ENCODE results near the gene FOXO3.
"Not testable (repeated sequence)": the region's sequence is repeated elsewhere in the genome, so short reads cannot be mapped to it uniquely, and the experiment has no call there.

FOXO3 gene

DNA sequence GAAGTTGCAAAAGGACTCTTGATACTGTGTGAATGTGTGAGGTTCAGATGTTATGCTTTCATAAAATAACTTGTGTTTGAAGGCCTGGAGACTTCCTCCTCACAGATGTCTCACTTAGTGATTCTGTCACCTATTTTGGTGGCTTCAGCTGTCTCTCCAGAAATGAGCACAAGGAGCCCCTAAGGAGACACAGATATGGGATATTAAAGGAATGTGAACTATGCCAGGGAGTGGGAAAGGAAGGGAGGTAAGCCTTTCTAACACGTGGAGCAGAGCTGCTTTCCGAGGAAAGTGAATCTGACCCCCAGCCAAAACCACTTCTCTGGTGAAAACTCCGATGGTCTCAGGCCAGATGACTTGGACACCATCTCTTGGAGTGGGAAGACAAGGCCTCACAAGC lies 10.5 kb upstream of the FOXO3 start:
- in situ Hi-C loops (cut with MboI; ENCODE audit: low sequenced_read_pairs) = no loop called here

DNA sequence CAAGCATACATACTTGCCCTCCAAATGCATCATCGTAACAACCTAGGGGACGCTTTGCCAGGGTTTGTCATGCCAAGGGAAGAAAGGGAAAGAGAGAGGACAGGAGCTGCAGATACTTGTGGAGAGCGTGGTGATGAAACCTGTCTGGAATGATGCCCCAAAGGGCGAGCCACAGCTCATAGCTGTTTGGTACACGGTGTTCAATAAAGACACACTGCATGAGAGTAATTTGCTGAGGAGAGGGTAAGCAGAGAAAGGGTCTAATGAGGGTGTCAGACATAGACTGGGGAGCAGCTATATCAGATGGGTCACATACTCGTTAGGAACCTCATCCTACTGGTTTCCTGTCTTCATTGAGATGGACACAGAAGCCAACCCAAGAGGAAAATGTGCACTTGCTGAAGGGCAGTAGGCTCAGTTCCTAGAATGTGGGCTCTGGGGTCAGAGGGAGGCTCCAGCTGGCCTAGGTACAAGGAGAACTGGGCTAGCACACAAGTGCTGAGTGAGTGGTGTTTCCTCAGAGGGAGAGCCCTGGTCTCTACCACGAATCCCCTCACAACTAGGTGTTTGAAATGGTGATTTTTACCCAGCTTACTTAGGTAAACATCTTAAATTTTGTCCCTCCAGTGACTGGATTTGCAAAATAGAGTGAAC lies 5.2 kb upstream of the FOXO3 start:
- in situ Hi-C loops (cut with MboI; ENCODE audit: low sequenced_read_pairs) = no loop called here

DNA sequence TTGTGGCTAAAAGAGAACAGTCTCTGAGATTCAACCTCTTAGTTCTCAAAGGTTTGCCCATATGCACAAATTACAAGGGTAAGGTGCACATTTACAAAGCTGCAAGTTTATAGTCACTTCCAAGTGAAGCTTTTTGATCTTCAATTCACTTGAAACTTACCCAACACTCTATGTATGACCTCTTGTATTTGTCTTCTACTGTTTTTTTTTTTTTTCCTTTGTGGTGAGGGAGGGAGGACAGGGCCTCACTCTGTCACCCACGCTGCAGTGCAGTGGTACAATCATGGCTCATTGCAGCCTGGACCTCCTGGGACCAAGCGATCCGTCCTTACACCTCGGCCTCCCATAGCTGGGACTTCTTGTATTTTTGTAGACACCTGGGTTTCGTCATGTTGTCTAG lies 4.5 kb upstream of the FOXO3 start:
- in situ Hi-C loops (cut with MboI; ENCODE audit: low sequenced_read_pairs) = no loop called here

GRCh38 chr6:108556866-108557493 lies 3.7 kb upstream of the FOXO3 start:
- in situ Hi-C loops (cut with MboI; ENCODE audit: low sequenced_read_pairs) = no loop called here

GRCh38 chr6:108557494-108558371 lies 3.0 kb upstream of the FOXO3 start:
- in situ Hi-C loops (cut with MboI; ENCODE audit: low sequenced_read_pairs) = no loop called here

DNA sequence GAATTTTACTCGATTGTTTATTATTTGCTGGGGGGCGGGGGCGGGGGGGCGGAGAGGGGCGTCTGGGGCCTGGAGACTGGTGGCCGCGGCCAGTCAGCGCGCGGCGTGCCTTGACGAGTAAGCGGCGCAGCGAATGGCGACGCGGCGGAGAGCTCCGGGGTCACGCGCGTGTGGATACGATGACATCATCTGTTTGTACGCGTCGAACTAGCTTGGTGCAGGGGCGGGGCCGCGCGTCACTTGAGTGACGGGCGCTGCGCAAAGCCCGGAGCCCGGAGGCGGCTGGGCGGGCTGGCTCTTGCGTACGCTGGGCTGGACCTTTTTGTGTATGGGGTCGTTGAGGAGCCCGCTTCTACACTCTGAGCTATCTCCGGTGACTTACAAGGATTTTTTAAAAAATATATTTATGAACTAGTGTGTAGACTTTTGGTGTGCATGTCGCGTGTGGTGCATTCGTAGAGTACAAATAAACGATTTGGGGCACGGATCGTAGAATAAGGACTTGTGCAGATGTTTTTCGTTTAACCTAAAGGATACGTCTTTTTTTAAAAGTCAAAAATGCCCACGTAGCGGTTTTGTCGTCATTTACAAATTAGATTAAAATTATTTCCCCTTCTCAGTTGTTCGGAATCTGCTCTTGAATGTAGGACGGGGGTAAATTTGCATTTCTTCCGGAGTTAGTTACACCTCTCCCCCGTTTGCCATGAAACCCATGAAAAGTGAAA lies 2.2 kb upstream of the FOXO3 start:
- in situ Hi-C loops (cut with MboI; ENCODE audit: low sequenced_read_pairs) = no loop called here

- in situ Hi-C loops (cut with MboI; ENCODE audit: low sequenced_read_pairs) = no loop called here
Measured at GRCh38 chr6:108559097-108559883, 1.4 kb upstream of the FOXO3 start.

DNA sequence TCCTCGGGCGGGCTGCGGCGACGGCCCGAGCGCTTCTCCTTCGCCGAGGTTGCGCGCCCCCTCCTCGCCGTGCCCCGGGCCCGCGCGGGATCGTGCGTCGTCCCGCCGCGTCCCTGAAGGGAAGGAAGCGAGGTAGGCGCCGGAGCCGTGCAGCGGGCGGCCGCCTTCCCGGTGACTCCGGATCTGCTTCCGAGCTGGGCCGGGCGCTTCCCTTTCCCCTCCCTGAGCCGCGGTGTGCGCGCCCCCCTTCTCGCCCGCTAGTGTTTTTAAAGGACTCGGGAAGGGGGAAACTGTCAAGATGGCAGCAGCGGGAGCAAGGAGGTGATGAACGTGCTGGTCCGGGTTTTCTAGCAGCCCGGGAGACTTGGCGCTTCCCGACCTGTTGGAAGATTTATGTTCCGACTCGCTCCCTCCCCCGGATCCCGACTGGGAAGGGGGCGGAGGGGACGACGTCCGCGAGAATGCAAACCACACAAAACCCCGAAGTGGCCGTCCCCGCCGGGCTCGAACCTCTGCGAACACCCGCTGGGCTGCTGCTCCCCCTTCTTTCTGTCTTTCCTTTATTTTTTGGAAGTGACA lies 744 bp upstream of the FOXO3 start:
- in situ Hi-C loops (cut with MboI; ENCODE audit: low sequenced_read_pairs) = no loop called here

- in situ Hi-C loops (cut with MboI; ENCODE audit: low sequenced_read_pairs) = not testable (repeated sequence)
Measured at GRCh38 chr6:108561309-108561647, 561 bp downstream of the FOXO3 start.

GRCh38 chr6:108561742-108562502 lies 1.2 kb downstream of the FOXO3 start:
- in situ Hi-C loops (cut with MboI; ENCODE audit: low sequenced_read_pairs) = no loop called here

- in situ Hi-C loops (cut with MboI; ENCODE audit: low sequenced_read_pairs) = no loop called here
Measured at GRCh38 chr6:108562503-108562993, 1.8 kb downstream of the FOXO3 start.

DNA sequence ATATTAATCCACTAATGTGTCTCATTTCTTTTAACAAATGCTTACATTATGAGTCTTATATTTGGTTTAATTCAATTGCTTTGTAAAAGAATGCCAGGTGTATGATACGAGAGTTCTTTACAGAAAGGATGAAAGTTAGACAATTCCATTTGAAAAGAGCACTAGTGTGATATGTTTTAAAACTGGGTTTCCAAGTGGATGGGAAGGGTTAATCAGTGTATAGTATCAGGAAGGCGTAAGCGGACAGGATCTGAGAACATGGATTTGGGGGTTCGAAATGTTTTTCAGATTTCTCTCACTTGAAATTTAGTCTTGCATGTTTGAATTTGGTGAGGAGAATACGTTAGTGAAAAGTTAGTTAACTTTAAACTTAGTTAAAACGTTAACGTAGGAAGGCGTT lies 2.6 kb downstream of the FOXO3 start:
- in situ Hi-C loops (cut with MboI; ENCODE audit: low sequenced_read_pairs) = no loop called here

DNA sequence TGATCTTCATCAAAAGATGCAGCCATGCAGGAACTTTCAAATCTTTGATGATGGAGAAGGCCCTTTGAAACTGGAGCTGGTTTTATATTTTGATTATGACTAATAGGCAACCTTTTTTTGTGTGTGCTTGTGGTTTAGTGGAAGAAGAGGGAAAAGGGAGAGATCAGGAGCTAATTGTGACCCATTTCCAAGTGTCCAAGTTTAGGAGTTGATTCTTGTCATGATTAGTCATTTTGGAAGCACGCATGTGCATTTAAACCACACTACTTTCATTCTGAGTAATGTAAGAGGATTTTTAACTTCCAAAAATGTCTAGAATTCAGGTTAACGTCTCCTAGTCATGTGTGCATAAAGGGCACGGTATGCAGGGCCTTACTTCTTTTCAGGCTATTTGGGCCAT lies 3.5 kb downstream of the FOXO3 start:
- in situ Hi-C loops (cut with MboI; ENCODE audit: low sequenced_read_pairs) = no loop called here

- in situ Hi-C loops (cut with MboI; ENCODE audit: low sequenced_read_pairs) = no loop called here
Measured at GRCh38 chr6:108565091-108565766, 4.5 kb downstream of the FOXO3 start.

GRCh38 chr6:108565893-108566292 lies 5.2 kb downstream of the FOXO3 start:
- in situ Hi-C loops (cut with MboI; ENCODE audit: low sequenced_read_pairs) = no loop called here

DNA sequence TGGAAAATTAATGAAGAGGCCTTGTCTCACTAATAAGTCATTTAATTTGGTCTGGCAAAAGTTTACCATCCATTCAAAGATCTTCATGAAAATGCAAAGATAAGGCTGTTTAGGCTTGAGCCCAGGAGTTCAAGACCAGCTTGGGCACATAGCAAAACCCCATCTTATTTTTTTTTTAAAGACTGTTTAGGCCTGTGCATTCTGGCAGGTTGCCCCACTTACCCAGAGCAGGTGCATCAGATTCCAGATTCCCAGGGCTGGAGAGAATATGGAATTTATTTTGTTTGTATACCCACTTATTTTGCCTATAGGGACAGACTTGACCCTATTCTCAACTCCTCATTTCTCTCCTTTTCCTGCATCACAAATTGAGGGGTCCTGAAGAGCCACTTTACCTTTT lies 5.7 kb downstream of the FOXO3 start:
- in situ Hi-C loops (cut with MboI; ENCODE audit: low sequenced_read_pairs) = no loop called here

GRCh38 chr6:108568101-108568500 lies 7.4 kb downstream of the FOXO3 start:
- in situ Hi-C loops (cut with MboI; ENCODE audit: low sequenced_read_pairs) = no loop called here

DNA sequence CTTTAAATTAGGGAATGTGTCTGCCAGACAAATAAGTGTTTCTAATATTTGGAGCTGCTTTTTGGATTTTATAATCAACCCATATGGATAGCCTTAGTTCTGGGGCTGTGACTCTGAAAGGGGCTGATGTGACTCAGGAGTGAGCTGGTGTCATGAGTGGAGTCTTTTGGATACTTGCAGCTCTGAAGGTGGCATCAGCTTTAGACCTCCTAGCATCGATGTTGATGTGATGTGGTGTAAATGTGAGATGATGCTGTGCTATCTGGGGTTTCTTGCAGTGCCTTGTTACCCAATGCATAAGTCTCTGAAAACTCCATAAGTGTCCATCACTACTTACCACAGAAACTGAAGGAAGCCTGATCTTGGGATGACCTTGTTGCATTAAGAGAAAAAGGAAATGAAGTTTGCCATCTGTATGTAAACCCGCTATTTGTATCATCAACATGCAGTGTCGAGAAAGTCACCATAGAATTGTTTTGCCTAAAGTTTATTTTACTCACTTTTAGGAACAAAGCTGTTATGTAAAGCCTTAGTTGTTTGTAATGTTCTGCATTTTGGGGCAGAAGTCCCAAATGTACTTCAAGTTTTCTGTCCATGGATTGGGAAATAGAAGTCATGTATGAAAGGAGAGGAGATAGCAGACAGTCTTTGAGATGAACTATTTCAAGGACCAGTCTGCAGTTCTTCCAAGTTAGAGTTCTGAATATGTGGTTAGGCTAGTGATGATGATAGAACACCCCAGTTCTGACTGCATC lies 8.0 kb downstream of the FOXO3 start:
- in situ Hi-C loops (cut with MboI; ENCODE audit: low sequenced_read_pairs) = no loop called here

Measured in HL-60/S4 (cell line).